Kidney epithelial cell (primary cell): Measurements from ENCODE around the gene HCRTR1. TPM values are rescaled to one million over a fixed set of nuclear protein-coding genes. Genes with fewer than 3 reads are reported as not detected.
A peak's percentile ranks its signal among the peaks of the same experiment; 100 is the strongest.

Experiments
- DNase-seq: peaks from one replicate; pipeline ENCODE4 v3.0.0-alpha.2; 2010; ENCODE audit warnings: low read depth
- H3K27me3 ChIP-seq: 2 replicates; pipeline ENCODE4 v1.6.0; 2011; ENCODE audit warnings: low read length; ENCODE audit not compliant: control insufficient read depth, insufficient read depth
- H3K36me3 ChIP-seq: 2 replicates; pipeline ENCODE4 v1.5.1; 2011; ENCODE audit warnings: low read length; ENCODE audit not compliant: control insufficient read depth, insufficient read depth
- H3K4me3 ChIP-seq: 2 replicates; pipeline ENCODE4 v1.5.1; 2011; ENCODE audit warnings: low read depth, mild to moderate bottlenecking, control low read depth, low read length
- total RNA-seq: library from RNA; depleted of rRNA; stranded (reverse); fragments of >200 nt; gene quantifications from 2 replicates; pipeline ENCODE4 v1.2.3, GENCODE V29; 2015
- TF ChIP-seq, protein P1 (sequence below): IDR thresholded peaks from 2 replicates; pipeline ENCODE4 v1.5.1; 2011; ENCODE audit warnings: mild to moderate bottlenecking, moderate library complexity, low read length, control low read depth, inconsistent platforms; ENCODE audit not compliant: insufficient read depth, poor library complexity, severe bottlenecking

The HCRTR1 gene
- total RNA-seq: not detected in 2 replicates

GRCh38 chr1:31617218-31617915 is at the start of gene HCRTR1:
HCRTR1 (plus strand) TSS chr1:31617689; CDS start chr1:31619193, 1,504 bp downstream.
- Histone ChIP-seq H3K4me3 (peak within 1 kb of the TSS; percentile 46), H3K27me3 (peaks cover 28% of the 10 kb centered on the region), H3K36me3 (no peaks in the 10 kb centered on the region)
- TF ChIP-seq, protein P1, sequence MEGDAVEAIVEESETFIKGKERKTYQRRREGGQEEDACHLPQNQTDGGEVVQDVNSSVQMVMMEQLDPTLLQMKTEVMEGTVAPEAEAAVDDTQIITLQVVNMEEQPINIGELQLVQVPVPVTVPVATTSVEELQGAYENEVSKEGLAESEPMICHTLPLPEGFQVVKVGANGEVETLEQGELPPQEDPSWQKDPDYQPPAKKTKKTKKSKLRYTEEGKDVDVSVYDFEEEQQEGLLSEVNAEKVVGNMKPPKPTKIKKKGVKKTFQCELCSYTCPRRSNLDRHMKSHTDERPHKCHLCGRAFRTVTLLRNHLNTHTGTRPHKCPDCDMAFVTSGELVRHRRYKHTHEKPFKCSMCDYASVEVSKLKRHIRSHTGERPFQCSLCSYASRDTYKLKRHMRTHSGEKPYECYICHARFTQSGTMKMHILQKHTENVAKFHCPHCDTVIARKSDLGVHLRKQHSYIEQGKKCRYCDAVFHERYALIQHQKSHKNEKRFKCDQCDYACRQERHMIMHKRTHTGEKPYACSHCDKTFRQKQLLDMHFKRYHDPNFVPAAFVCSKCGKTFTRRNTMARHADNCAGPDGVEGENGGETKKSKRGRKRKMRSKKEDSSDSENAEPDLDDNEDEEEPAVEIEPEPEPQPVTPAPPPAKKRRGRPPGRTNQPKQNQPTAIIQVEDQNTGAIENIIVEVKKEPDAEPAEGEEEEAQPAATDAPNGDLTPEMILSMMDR: no peak
- DNase-seq: no peak

GRCh38 chr1:31567956-31568570 is 49.4 kb upstream of the HCRTR1 start:
- TF ChIP-seq, protein P1: no peak
- Histone ChIP-seq H3K27me3 (no peaks in the 10 kb centered on the region), H3K4me3 (no peak overlapping the region), H3K36me3 (no peaks in the 10 kb centered on the region)
- DNase-seq: no peak

- no peak for DNase-seq
- no peaks in the 10 kb centered on the region for H3K36me3 ChIP-seq
- H3K27me3 ChIP-seq: no peaks in the 10 kb centered on the region
- H3K4me3 ChIP-seq: no peak overlapping the region
- TF ChIP-seq, protein P1: no peak
Observed at GRCh38 chr1:31568895-31569595, 48.4 kb upstream of the HCRTR1 start.

GRCh38 chr1:31569596-31570173 is 47.8 kb upstream of the HCRTR1 start:
- Histone ChIP-seq H3K4me3 (no peak overlapping the region), H3K36me3 (no peaks in the 10 kb centered on the region), H3K27me3 (no peaks in the 10 kb centered on the region)
- no peak for DNase-seq
- TF ChIP-seq, protein P1: no peak

GRCh38 chr1:31570228-31570627 is 47.3 kb upstream of the HCRTR1 start:
- DNase-seq: no peak
- TF ChIP-seq, protein P1: no peak
- H3K4me3 ChIP-seq: no peak overlapping the region
- no peaks in the 10 kb centered on the region for H3K36me3 ChIP-seq
- no peaks in the 10 kb centered on the region for H3K27me3 ChIP-seq
